WTC11 (cell line): ENCODE data around the gene PCP2. TPM values are rescaled to one million over a fixed set of nuclear protein-coding genes. Genes with fewer than 3 reads are reported as not detected.

ENCODE experiments used
- ATAC-seq: fragments of 200-7000 bp; cut with Tn5 transposase; 2 replicates; pipeline ENCODE4 v1.10.0; 2021; ENCODE audit warnings: mild to moderate bottlenecking, moderate library complexity
- CTCF ChIA-PET: fragments of 300-600 bp; sonication (Branson Sonifier 250); formaldehyde crosslinking; loops from one replicate; lab custom pipeline; 2021; ENCODE audit warnings: antibody characterized with exemption; lab: Charles Lee
- POLR2A ChIA-PET: fragments of 350-600 bp; sonication (Branson Sonifier 250); formaldehyde crosslinking; loops from one replicate; lab custom pipeline; 2021; ENCODE audit warnings: antibody characterized with exemption; lab: Charles Lee
- DNase-seq: peaks from one replicate; pipeline ENCODE4 v3.0.0; 2021; ENCODE audit warnings: low spot score
- H3K27ac Mint-ChIP-seq: 2 replicates; pipeline ENCODE4 v1.8.0; 2021; ENCODE audit warnings: mixed read lengths
- H3K27me3 Mint-ChIP-seq: 2 replicates; pipeline ENCODE4 v1.8.0; 2021; ENCODE audit warnings: low read depth, mild to moderate bottlenecking, moderate library complexity, mixed read lengths
- H3K36me3 Mint-ChIP-seq: 2 replicates; pipeline ENCODE4 v1.8.0; 2021; ENCODE audit warnings: mixed read lengths
- H3K4me1 Mint-ChIP-seq: 2 replicates; pipeline ENCODE4 v1.8.0; 2022; ENCODE audit warnings: mixed read lengths
- H3K4me3 Mint-ChIP-seq: 2 replicates; pipeline ENCODE4 v1.8.0; 2021; ENCODE audit warnings: mild to moderate bottlenecking, moderate library complexity, mixed read lengths
- H3K9me3 Mint-ChIP-seq: 2 replicates; pipeline ENCODE4 v1.8.0; 2021; ENCODE audit warnings: mixed read lengths
- ARID4B ChIP-seq: sonication (generic); formaldehyde crosslinking; IDR thresholded peaks from 2 replicates; pipeline ENCODE4 v1.8.0; 2023; ENCODE audit warnings: missing genetic modification reagents, mild to moderate bottlenecking, borderline replicate concordance
- ATF1 ChIP-seq: sonication (generic); formaldehyde crosslinking; IDR thresholded peaks from 2 replicates; pipeline ENCODE4 v1.8.1; 2023; ENCODE audit warnings: mild to moderate bottlenecking, moderate library complexity, missing genetic modification reagents
- CBFB ChIP-seq: sonication (generic); formaldehyde crosslinking; IDR thresholded peaks from 2 replicates; pipeline ENCODE4 v1.8.1; 2022; ENCODE audit warnings: mild to moderate bottlenecking, low read depth, missing genetic modification reagents
- FOXJ3 ChIP-seq: sonication (generic); formaldehyde crosslinking; IDR thresholded peaks from 2 replicates; pipeline ENCODE4 v1.9.0; 2021; ENCODE audit warnings: missing genetic modification reagents, mild to moderate bottlenecking, borderline replicate concordance
- HMGA2 ChIP-seq: fragments of 250-450 bp; sonication (Bioruptor Pico); IDR thresholded peaks from 2 replicates; pipeline ENCODE4 v1.4.0; 2021; ENCODE audit warnings: mild to moderate bottlenecking, moderate library complexity
- IRF1 ChIP-seq: sonication (generic); formaldehyde crosslinking; IDR thresholded peaks from 2 replicates; pipeline ENCODE4 v1.8.0; 2023; ENCODE audit warnings: missing genetic modification reagents
- MLX ChIP-seq: sonication (generic); formaldehyde crosslinking; IDR thresholded peaks from 2 replicates; pipeline ENCODE4 v1.8.1; 2023; ENCODE audit warnings: mild to moderate bottlenecking, missing genetic modification reagents, moderate library complexity
- MXD4 ChIP-seq: fragments of 250-450 bp; sonication (Bioruptor Pico); IDR thresholded peaks from 2 replicates; pipeline ENCODE4 v1.8.0; 2021; ENCODE audit warnings: mild to moderate bottlenecking, moderate library complexity, borderline replicate concordance
- NFATC4 ChIP-seq: fragments of 250-450 bp; sonication (Bioruptor Pico); IDR thresholded peaks from 2 replicates; pipeline ENCODE4 v1.9.0; 2021; ENCODE audit warnings: mild to moderate bottlenecking
- OVOL2 ChIP-seq: fragments of 250-450 bp; sonication (Bioruptor Pico); IDR thresholded peaks from 2 replicates; pipeline ENCODE4 v1.9.0; 2021; ENCODE audit warnings: mild to moderate bottlenecking, borderline replicate concordance
- PREB ChIP-seq: sonication (generic); formaldehyde crosslinking; IDR thresholded peaks from 2 replicates; pipeline ENCODE4 v1.8.1; 2022; ENCODE audit warnings: mild to moderate bottlenecking, missing genetic modification reagents, moderate library complexity, borderline replicate concordance
- RORB ChIP-seq: fragments of 250-450 bp; sonication (Bioruptor Pico); IDR thresholded peaks from 2 replicates; pipeline ENCODE4 v1.9.0; 2021; ENCODE audit warnings: mild to moderate bottlenecking
- SMAD4 ChIP-seq: sonication (generic); formaldehyde crosslinking; IDR thresholded peaks from 2 replicates; pipeline ENCODE4 v1.8.0; 2022; ENCODE audit warnings: mild to moderate bottlenecking, missing genetic modification reagents
- STAT6 ChIP-seq: sonication (generic); formaldehyde crosslinking; conservative IDR thresholded peaks from 2 replicates; pipeline ENCODE4 v1.8.1; 2023; ENCODE audit warnings: mild to moderate bottlenecking, low read depth, missing genetic modification reagents, moderate library complexity
- TEAD4 ChIP-seq: sonication (generic); formaldehyde crosslinking; IDR thresholded peaks from 2 replicates; pipeline ENCODE4 v1.8.0; 2022; ENCODE audit warnings: mild to moderate bottlenecking, missing genetic modification reagents
- ZBTB43 ChIP-seq: sonication (generic); formaldehyde crosslinking; IDR thresholded peaks from 2 replicates; pipeline ENCODE4 v1.8.1; 2023; ENCODE audit warnings: mild to moderate bottlenecking, missing genetic modification reagents
- ZNF138 ChIP-seq: sonication (generic); formaldehyde crosslinking; conservative IDR thresholded peaks from 2 replicates; pipeline ENCODE4 v1.8.1; 2022; ENCODE audit warnings: mild to moderate bottlenecking, moderate library complexity, missing genetic modification reagents
- total RNA-seq: library from RNA; stranded (reverse); gene quantifications from 3 replicates; pipeline ENCODE4 v1.2.3, GENCODE V29; 2021

Gene PCP2
- total RNA-seq, 1 experiment from 2014 or later: 0.48 TPM

GRCh38 chr19:7598180-7598579 is 35.3 kb downstream of the PCP2 start:
- ChIA-PET CTCF (interaction anchor here (1.6 to 4.9 kb wide), 3 partner anchors 30 to 83 kb away, joined by 9 to 85 read pairs (median 24); partner anchors contain the start of gene TRAPPC5), POLR2A (no interaction called here)
- no peaks in the 10 kb centered on the region for H3K9me3 Mint-ChIP-seq
- no peak for DNase-seq
- H3K27ac Mint-ChIP-seq: no peak overlapping the region
- ATAC-seq: no peak
- H3K36me3 Mint-ChIP-seq: peaks cover 3% of the 10 kb centered on the region; the same call in 1 of the 2 replicates
- 0 out of 2 replicates have a peak overlapping the region, but pooled peaks have one; percentile 79 for H3K4me3 Mint-ChIP-seq
- peaks cover 17% of the 10 kb centered on the region for H3K27me3 Mint-ChIP-seq
- TF ChIP-seq STAT6 (CRISPR knock-in tag) (no peak), IRF1 (CRISPR knock-in tag) (no peak), MLX (no peak), MXD4 (CRISPR knock-in tag) (no peak), HMGA2 (CRISPR knock-in tag) (no peak), ZNF138 (no peak), ARID4B (no peak), RORB (no peak), ZBTB43 (no peak), ATF1 (no peak)
- peaks cover 27% of the 10 kb centered on the region for H3K4me1 Mint-ChIP-seq

GRCh38 chr19:7597689-7598088 is 35.8 kb downstream of the PCP2 start:
- Mint-ChIP-seq H3K27me3 (peaks cover 17% of the 10 kb centered on the region), H3K36me3 (peaks cover 3% of the 10 kb centered on the region; the same call in 1 of the 2 replicates), H3K9me3 (no peaks in the 10 kb centered on the region), H3K4me1 (peaks cover 25% of the 10 kb centered on the region), H3K4me3 (peak overlapping the region; percentile 79), H3K27ac (no peak overlapping the region)
- CTCF ChIA-PET: interaction anchor here (0.6 to 4.9 kb wide), 7 partner anchors 29 to 1770 kb away, joined by 3 to 85 read pairs (median 9); partner anchors contain the start of genes PET100, TRAPPC5 and XAB2
- DNase-seq: no peak
- ATAC-seq: no peak
- POLR2A ChIA-PET: no interaction called here
- no peak for TF ChIP-seq PREB (CRISPR knock-in tag)
- TF ChIP-seq OVOL2: no peak
- no peak for TF ChIP-seq CBFB (CRISPR knock-in tag)
- no peak for TF ChIP-seq STAT6 (CRISPR knock-in tag)
- TF ChIP-seq FOXJ3 (CRISPR knock-in tag): no peak
- no peak for TF ChIP-seq SMAD4 (CRISPR knock-in tag)
- TF ChIP-seq NFATC4 (CRISPR knock-in tag): no peak
- no peak for TF ChIP-seq TEAD4 (CRISPR knock-in tag)
